T-helper 2 cell treated with Interferon-gamma antibody and Interleukin-4, amounts not matched to agents 5 μg/mL and 100 μg/mL, for 36 hours (primary cell): ENCODE measurements around the gene KCNN2.

Source experiments
- DNase-seq: peaks from one replicate; pipeline ENCODE4 v3.0.0; 2021; ENCODE audit warnings: low spot score
- H3K27ac Mint-ChIP-seq: one replicate; pipeline ENCODE4 v1.8.0; 2021; ENCODE audit warnings: mild to moderate bottlenecking, mixed read lengths
- H3K27me3 Mint-ChIP-seq: one replicate; pipeline ENCODE4 v1.8.0; 2021; ENCODE audit warnings: low read depth, mixed read lengths
- H3K36me3 Mint-ChIP-seq: one replicate; pipeline ENCODE4 v1.8.0; 2021; ENCODE audit warnings: low read depth, mixed read lengths
- H3K4me1 Mint-ChIP-seq: one replicate; pipeline ENCODE4 v1.8.0; 2021; ENCODE audit warnings: low read depth, mixed read lengths
- H3K4me3 Mint-ChIP-seq: one replicate; pipeline ENCODE4 v1.8.0; 2022; ENCODE audit warnings: mild to moderate bottlenecking, moderate library complexity, mixed read lengths
- H3K9me3 Mint-ChIP-seq: one replicate; pipeline ENCODE4 v1.8.0; 2021; ENCODE audit warnings: mixed read lengths

KCNN2 gene

GRCh38 chr5:114339108-114339507, 22.8 kb upstream of the KCNN2 start:
- Mint-ChIP-seq H3K9me3 (no peaks in the 10 kb centered on the region), H3K27me3 (no peaks in the 10 kb centered on the region), H3K4me1 (no peaks in the 10 kb centered on the region), H3K4me3 (no peak overlapping the region), H3K27ac (no peak overlapping the region), H3K36me3 (no peaks in the 10 kb centered on the region)
- DNase-seq: no peak

GRCh38 chr5:114346181-114346580, 15.7 kb upstream of the KCNN2 start:
- no peaks in the 10 kb centered on the region for H3K36me3 Mint-ChIP-seq
- H3K9me3 Mint-ChIP-seq: no peaks in the 10 kb centered on the region
- H3K4me3 Mint-ChIP-seq: no peak overlapping the region
- no peaks in the 10 kb centered on the region for H3K27me3 Mint-ChIP-seq
- no peak overlapping the region for H3K27ac Mint-ChIP-seq
- no peak for DNase-seq
- no peaks in the 10 kb centered on the region for H3K4me1 Mint-ChIP-seq

GRCh38 chr5:114355086-114355830, 6.6 kb upstream of the KCNN2 start:
- DNase-seq: no peak
- H3K4me3 Mint-ChIP-seq: no peak overlapping the region
- no peak overlapping the region for H3K27ac Mint-ChIP-seq
- H3K9me3 Mint-ChIP-seq: no peaks in the 10 kb centered on the region
- H3K27me3 Mint-ChIP-seq: peaks cover 18% of the 10 kb centered on the region
- H3K4me1 Mint-ChIP-seq: no peaks in the 10 kb centered on the region
- no peaks in the 10 kb centered on the region for H3K36me3 Mint-ChIP-seq

GRCh38 chr5:114358329-114358728, 3.5 kb upstream of the KCNN2 start:
- DNase-seq: no peak
- Mint-ChIP-seq H3K27me3 (peaks cover 40% of the 10 kb centered on the region), H3K4me3 (no peak overlapping the region), H3K36me3 (no peaks in the 10 kb centered on the region), H3K27ac (no peak overlapping the region), H3K4me1 (no peaks in the 10 kb centered on the region), H3K9me3 (no peaks in the 10 kb centered on the region)

- Mint-ChIP-seq H3K36me3 (no peaks in the 10 kb centered on the region), H3K27me3 (peaks cover 49% of the 10 kb centered on the region), H3K4me3 (no peak overlapping the region), H3K9me3 (no peaks in the 10 kb centered on the region), H3K27ac (no peak overlapping the region), H3K4me1 (no peaks in the 10 kb centered on the region)
- no peak for DNase-seq
Observed at GRCh38 chr5:114360357-114360756, 1.5 kb upstream of the KCNN2 start.

GRCh38 chr5:114360816-114361723, 800 bp upstream of the KCNN2 start:
- H3K9me3 Mint-ChIP-seq: no peaks in the 10 kb centered on the region
- peaks cover 52% of the 10 kb centered on the region for H3K27me3 Mint-ChIP-seq
- H3K4me1 Mint-ChIP-seq: no peaks in the 10 kb centered on the region
- no peak overlapping the region for H3K4me3 Mint-ChIP-seq
- no peak overlapping the region for H3K27ac Mint-ChIP-seq
- DNase-seq: no peak
- no peaks in the 10 kb centered on the region for H3K36me3 Mint-ChIP-seq

- H3K4me3 Mint-ChIP-seq: peak overlapping the region; percentile 46
- no peaks in the 10 kb centered on the region for H3K36me3 Mint-ChIP-seq
- H3K27ac Mint-ChIP-seq: peak overlapping the region; percentile 31
- peaks cover 52% of the 10 kb centered on the region for H3K27me3 Mint-ChIP-seq
- no peaks in the 10 kb centered on the region for H3K9me3 Mint-ChIP-seq
- DNase-seq: no peak
- H3K4me1 Mint-ChIP-seq: no peaks in the 10 kb centered on the region
Observed at GRCh38 chr5:114362197-114362976, 517 bp downstream of the KCNN2 start.

- H3K27me3 Mint-ChIP-seq: peaks cover 52% of the 10 kb centered on the region
- no peak for DNase-seq
- peak overlapping the region; percentile 62 for H3K27ac Mint-ChIP-seq
- H3K4me1 Mint-ChIP-seq: no peaks in the 10 kb centered on the region
- H3K36me3 Mint-ChIP-seq: no peaks in the 10 kb centered on the region
- H3K4me3 Mint-ChIP-seq: no peak overlapping the region
- H3K9me3 Mint-ChIP-seq: no peaks in the 10 kb centered on the region
Observed at GRCh38 chr5:114362977-114363761, 1.3 kb downstream of the KCNN2 start.

- Mint-ChIP-seq H3K27ac (peak overlapping the region; percentile 62), H3K36me3 (no peaks in the 10 kb centered on the region), H3K4me3 (no peak overlapping the region), H3K27me3 (peaks cover 48% of the 10 kb centered on the region), H3K4me1 (no peaks in the 10 kb centered on the region), H3K9me3 (no peaks in the 10 kb centered on the region)
- DNase-seq: no peak
Observed at GRCh38 chr5:114363837-114364236, 2.0 kb downstream of the KCNN2 start.

- Mint-ChIP-seq H3K4me3 (no peak overlapping the region), H3K27ac (no peak overlapping the region), H3K9me3 (no peaks in the 10 kb centered on the region)
Observed at GRCh38 chr5:114367029-114367428, 5.2 kb downstream of the KCNN2 start.

GRCh38 chr5:114369680-114370417, 8.0 kb downstream of the KCNN2 start:
- H3K9me3 Mint-ChIP-seq: no peaks in the 10 kb centered on the region
- no peaks in the 10 kb centered on the region for H3K4me1 Mint-ChIP-seq
- H3K27ac Mint-ChIP-seq: no peak overlapping the region
- H3K27me3 Mint-ChIP-seq: peaks cover 3% of the 10 kb centered on the region
- H3K36me3 Mint-ChIP-seq: no peaks in the 10 kb centered on the region
- no peak overlapping the region for H3K4me3 Mint-ChIP-seq
- no peak for DNase-seq

More at GRCh38 chr5:114367029-114367428, 5.2 kb downstream of the KCNN2 start:
- no peaks in the 10 kb centered on the region for H3K36me3 Mint-ChIP-seq
- H3K27me3 Mint-ChIP-seq: peaks cover 21% of the 10 kb centered on the region
- no peaks in the 10 kb centered on the region for H3K4me1 Mint-ChIP-seq
- no peak for DNase-seq

- Mint-ChIP-seq H3K27ac (no peak overlapping the region), H3K9me3 (no peaks in the 10 kb centered on the region)
Observed at GRCh38 chr5:114377050-114377844, 15.4 kb downstream of the KCNN2 start.

More at GRCh38 chr5:114377050-114377844, 15.4 kb downstream of the KCNN2 start:
- Mint-ChIP-seq H3K4me3 (no peak overlapping the region), H3K4me1 (no peaks in the 10 kb centered on the region), H3K27me3 (no peaks in the 10 kb centered on the region), H3K36me3 (no peaks in the 10 kb centered on the region)
- DNase-seq: no peak
